Activated naive CD8-positive, alpha-beta T cell (primary cell): ENCODE data around the gene SH3BP5L.
"Not testable (repeated sequence)": the region's sequence is repeated elsewhere in the genome, so short reads cannot be mapped to it uniquely, and the experiment has no call there.

Experiments used
- H3K27ac Mint-ChIP-seq: one replicate; pipeline ENCODE4 v1.8.0; 2021; ENCODE audit warnings: mixed read lengths
- H3K27me3 Mint-ChIP-seq: one replicate; pipeline ENCODE4 v1.8.0; 2021; ENCODE audit warnings: mixed read lengths
- H3K36me3 Mint-ChIP-seq: one replicate; pipeline ENCODE4 v1.8.0; 2021; ENCODE audit warnings: mixed read lengths
- H3K4me1 Mint-ChIP-seq: one replicate; pipeline ENCODE4 v1.8.0; 2021; ENCODE audit warnings: low read depth, mixed read lengths
- H3K4me3 Mint-ChIP-seq: one replicate; pipeline ENCODE4 v1.8.0; 2021; ENCODE audit warnings: mild to moderate bottlenecking, mixed read lengths
- H3K9me3 Mint-ChIP-seq: one replicate; pipeline ENCODE4 v1.8.0; 2021; ENCODE audit warnings: low read depth, mixed read lengths

SH3BP5L gene

DNA sequence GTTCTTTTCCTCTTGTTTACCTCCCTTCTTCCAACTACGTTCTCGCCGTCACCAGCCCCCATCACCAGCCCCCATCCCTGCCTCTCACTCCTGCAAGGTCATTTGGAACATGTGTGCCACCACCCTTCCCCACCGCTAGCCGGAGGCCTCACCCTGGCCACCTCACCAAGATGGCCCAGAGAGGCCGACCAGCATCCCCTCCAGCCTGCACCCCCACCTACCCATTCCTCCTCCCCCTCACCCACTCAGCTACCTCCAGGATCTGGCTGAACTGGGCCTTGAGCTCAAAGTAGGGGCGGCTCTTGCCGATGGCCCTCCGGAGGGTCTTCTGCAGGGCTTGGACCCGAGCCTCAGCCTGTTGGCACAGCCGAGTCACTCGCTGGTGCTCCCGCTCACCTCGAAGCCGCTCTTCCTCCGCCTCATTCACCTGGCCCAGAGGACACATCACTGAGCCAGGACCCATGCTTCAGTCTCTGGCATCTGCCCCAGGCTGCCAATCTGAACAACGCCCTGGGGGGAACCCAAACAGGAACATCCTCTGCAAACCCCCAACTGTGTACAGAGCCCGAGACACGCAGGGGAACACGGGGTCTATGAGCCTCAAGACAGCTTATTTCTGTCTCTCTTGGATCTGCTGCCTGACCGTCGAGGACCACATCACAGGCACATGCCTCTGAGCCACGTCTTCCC, 12.8 kb downstream of the SH3BP5L start:
- no peaks in the 10 kb centered on the region for H3K9me3 Mint-ChIP-seq
- peaks cover 22% of the 10 kb centered on the region for H3K4me1 Mint-ChIP-seq
- H3K4me3 Mint-ChIP-seq, result no peak overlapping the region
- no peaks in the 10 kb centered on the region for H3K27me3 Mint-ChIP-seq
- no peak overlapping the region for H3K27ac Mint-ChIP-seq
- peaks cover 5% of the 10 kb centered on the region for H3K36me3 Mint-ChIP-seq

DNA sequence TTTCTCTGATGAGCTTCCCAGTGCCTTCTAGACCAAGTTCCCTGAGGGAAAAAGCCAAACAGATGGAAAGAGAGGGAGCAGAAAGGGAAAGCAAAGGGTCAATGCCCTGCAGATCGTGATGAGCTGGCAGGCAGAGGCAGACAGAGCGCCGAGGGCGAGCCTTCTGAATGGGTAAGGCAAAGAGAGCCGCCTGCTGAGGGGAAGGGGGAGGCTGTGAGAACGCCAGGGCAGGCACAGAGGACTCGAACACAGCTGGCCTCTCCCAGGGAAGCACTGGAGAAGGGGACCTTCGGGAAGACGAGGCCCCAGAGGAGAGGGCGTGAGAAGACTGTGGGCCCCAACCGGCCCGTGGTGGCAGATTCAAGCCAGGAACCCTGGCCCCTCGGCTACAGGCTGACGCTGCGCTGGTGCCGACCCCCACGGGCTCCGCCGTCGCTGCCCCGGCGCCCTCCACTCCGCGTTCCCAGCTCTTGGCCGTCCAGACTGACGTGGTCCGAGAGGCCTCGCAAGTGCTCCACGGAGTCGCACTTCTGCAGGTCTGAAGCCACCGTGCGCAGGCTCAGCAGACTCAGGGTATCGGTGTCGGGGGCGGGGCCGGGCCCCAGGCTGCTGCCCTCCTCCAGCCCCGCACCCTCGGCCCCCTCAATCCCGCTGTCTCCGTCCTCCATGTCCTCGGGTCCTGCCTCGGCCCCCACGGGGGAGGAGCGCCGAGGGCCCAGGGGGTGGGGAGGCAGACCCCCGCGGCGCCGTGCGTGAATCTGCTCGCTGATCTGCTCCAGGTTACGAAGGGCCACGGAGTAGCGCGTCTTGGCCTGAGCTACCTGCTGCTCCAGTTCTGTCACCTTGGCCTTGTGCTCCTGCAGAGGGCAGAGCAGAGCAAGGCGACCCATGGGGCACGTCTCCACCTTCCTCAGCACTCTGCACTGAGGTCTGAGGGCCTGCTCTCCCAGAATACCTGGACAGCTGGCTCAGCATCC, 13.9 kb downstream of the SH3BP5L start:
- Mint-ChIP-seq H3K4me3 (no peak overlapping the region), H3K27ac (no peak overlapping the region), H3K9me3 (no peaks in the 10 kb centered on the region), H3K27me3 (no peaks in the 10 kb centered on the region), H3K4me1 (peaks cover 12% of the 10 kb centered on the region), H3K36me3 (peaks cover 5% of the 10 kb centered on the region)

DNA sequence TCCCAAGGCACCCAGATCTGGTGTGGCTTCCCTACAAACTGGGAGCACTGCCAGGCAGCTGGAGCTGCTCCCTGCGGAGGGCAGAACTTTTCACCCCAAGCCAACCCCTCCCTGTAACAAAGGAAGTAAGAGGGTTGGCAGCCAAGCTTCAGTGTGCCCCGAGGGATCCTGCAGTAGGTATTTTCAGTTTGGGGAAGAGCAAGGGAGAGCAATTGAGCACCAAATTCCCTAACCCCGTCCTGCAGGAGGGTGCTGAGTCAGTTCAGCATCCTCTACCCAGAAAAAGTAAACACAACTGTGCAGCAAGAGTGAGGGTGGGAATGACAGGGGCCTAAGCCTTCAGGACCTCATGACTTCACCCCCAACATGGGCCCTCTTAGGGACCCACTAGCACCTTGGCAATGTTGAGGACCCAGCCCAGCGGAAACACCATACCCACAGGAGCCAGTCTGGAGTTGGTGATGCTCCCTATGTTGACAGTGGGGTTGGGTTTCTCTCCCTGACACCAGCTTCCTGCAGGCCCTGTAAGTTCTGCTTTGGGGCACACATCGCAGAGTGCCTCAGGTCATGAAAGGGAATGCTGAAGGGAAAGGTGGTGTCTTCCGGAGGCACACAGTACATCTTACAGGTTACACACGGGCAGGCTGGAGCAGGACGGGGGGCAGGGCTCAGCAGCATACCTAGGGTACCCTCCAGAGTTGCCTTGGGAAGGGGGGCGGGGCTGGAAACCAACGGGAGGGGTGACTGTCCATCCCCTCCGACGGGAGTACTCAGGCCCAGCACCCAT, 14.8 kb downstream of the SH3BP5L start:
- H3K4me1 Mint-ChIP-seq, result peaks cover 6% of the 10 kb centered on the region
- H3K36me3 Mint-ChIP-seq, result peaks cover 5% of the 10 kb centered on the region
- no peak overlapping the region for H3K4me3 Mint-ChIP-seq
- H3K27ac Mint-ChIP-seq, result no peak overlapping the region
- H3K9me3 Mint-ChIP-seq, result no peaks in the 10 kb centered on the region
- H3K27me3 Mint-ChIP-seq, result no peaks in the 10 kb centered on the region

DNA sequence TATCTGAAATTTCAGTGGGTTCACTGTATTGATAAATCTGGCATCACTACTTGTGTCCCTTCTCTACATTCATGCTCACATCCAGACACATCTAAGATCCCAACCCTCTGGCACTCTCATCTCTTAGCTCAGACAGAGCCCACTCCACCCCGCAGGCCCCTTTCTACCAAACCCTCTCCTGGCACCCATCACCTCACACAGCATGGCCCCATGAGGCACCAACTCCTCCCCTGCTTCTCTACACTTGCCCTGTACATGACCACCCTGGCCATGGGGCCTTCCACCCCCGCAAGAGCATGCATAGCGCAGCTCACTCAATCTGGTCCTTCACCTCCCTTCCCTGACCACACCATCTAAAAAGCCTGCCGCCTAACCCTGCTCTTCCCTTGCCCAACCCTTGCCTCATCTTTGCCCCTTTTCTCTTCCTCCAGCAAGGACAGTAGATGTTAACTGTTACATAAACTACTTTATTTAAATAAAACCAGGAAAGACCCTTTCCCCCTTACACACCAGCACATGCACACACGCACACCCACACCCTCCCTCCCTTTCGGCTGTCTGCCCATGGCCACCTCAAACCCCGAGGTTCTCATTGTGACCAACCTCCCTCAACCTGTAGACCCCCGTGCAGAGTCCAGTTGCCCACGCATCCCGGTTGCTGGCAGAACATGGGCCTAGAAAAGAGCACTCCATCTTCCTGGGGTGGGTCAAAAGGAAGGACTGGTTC, 15.6 kb downstream of the SH3BP5L start:
- no peak overlapping the region for H3K4me3 Mint-ChIP-seq
- peaks cover 5% of the 10 kb centered on the region for H3K36me3 Mint-ChIP-seq
- H3K27ac Mint-ChIP-seq, result peak overlapping the region; percentile 47
- H3K4me1 Mint-ChIP-seq, result peaks cover 4% of the 10 kb centered on the region
- H3K27me3 Mint-ChIP-seq, result no peaks in the 10 kb centered on the region
- H3K9me3 Mint-ChIP-seq, result no peaks in the 10 kb centered on the region

DNA sequence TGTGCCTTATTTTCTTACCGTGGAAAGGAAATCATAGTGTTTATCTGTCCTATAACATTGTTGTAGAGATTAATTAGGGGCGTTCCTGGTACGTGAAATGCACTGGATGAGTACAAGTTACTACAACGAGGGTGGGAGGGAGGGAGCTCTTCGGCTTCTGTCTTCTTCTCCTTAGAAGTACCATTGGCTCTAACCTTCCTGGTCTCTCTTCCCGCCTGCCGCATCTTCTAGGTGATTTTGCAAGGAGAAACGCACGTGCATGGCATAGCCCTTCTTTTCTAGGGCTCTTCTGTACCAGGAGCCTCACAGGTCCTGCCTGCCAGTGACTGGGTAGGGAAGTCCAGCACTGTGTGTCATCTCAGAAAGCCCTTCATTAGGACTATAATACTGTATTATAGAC, 16.8 kb downstream of the SH3BP5L start:
- no peak overlapping the region for H3K27ac Mint-ChIP-seq
- peaks cover 11% of the 10 kb centered on the region for H3K4me1 Mint-ChIP-seq
- no peak overlapping the region for H3K4me3 Mint-ChIP-seq
- peaks cover under 1% of the 10 kb centered on the region for H3K27me3 Mint-ChIP-seq
- H3K9me3 Mint-ChIP-seq, result no peaks in the 10 kb centered on the region
- peaks cover 2% of the 10 kb centered on the region for H3K36me3 Mint-ChIP-seq

DNA sequence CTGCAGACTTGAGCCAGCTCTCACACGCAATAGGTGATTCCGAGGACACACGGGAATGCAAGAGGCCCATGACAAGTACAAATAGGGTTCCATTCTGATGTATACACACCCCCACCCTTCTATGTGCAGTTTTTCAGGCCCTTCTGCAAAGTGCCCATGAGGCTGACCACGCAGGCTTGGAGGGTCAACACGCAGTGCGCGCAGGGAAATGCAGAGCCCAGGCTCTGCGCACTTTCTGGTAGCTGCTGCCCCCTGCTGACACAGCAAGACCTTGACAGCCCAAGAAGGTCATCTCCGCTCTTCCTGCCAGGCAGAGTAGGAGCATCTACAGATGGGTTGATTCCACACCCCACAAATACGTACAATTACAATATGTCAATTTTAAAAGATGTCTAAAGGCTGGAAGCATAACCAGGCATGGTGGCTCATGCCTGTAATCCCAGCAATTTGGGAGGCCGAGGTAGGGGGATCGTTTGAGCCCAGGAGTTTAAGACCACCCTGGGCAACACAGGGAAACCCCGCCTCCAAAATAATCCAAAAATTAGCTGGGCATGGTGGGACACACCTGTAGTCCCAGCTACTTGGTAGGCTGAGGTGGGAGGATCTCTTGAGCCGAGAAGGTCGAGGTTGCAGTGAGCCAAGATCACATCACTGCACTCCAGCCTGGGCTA, 18.5 kb downstream of the SH3BP5L start:
- Mint-ChIP-seq H3K4me3 (no peak overlapping the region), H3K27me3 (peaks cover 2% of the 10 kb centered on the region), H3K4me1 (peaks cover 11% of the 10 kb centered on the region), H3K36me3 (no peaks in the 10 kb centered on the region), H3K27ac (no peak overlapping the region), H3K9me3 (no peaks in the 10 kb centered on the region)

DNA sequence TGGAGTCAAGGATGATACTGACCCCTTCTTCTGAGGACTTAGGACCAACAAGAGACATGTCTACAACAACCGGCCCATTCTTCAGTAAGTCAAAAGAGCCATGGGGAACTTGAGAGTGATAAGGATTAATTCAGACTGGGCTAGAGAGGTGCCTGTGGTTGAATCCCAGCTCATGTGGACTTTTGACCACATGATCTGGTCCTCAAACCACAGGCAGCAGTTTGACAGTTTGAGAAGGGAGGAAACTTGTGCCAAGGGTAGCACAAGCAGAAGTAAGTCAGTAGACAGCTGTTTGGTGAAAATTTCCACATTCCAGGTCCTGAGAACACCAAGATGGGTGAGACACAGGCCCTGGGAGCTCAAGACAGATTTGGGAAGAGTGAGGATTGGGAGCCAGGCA, 19.8 kb downstream of the SH3BP5L start:
- no peaks in the 10 kb centered on the region for H3K36me3 Mint-ChIP-seq
- H3K4me1 Mint-ChIP-seq, result peaks cover 11% of the 10 kb centered on the region
- peaks cover 8% of the 10 kb centered on the region for H3K27me3 Mint-ChIP-seq
- H3K4me3 Mint-ChIP-seq, result no peak overlapping the region
- H3K27ac Mint-ChIP-seq, result no peak overlapping the region
- no peaks in the 10 kb centered on the region for H3K9me3 Mint-ChIP-seq

DNA sequence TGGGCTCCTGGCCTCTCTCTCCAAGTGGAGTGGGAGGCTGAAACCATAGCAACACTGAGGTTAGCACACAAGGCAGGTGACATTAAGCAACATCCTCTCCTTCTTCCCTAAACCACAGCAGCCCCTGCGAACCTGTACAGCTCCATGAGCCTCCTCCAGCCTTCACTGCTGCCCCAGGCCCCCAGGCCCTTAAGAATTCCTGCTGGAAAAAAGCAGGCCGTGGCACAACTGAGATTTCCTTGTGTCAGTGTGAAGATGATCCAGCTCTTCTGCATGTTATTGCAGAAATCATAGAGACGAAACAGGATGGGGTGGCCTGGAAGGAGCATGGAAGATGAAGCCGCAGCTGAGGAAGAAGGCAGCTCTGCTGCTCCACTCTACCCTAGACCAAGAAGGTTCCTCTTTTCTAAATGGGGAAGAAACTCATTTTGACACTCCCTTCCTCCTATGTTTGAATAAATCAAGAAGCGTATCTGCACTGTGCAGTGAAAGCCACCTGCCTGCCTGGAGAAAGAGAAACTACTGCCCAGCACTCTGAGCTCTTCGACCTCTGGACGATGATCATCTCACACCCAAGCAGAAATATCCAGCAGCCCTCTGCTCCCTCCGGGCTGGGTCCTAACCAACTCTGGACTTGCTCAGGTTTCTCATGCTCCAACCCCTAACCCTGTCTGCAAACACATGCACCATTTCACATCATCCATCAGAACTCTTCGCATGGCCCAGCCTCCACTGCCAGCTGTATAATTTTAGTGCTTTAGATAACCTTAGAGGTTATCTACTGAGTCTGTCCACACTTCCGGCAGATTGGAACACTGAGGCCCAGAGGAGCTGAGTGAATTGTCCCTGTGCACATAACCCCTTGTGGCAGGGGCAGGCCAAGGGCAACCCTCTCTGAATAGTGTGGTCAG, 20.7 kb downstream of the SH3BP5L start:
- Mint-ChIP-seq H3K36me3 (no peaks in the 10 kb centered on the region), H3K27ac (no peak overlapping the region), H3K4me3 (no peak overlapping the region), H3K9me3 (no peaks in the 10 kb centered on the region), H3K4me1 (peaks cover 11% of the 10 kb centered on the region), H3K27me3 (peaks cover 10% of the 10 kb centered on the region)

DNA sequence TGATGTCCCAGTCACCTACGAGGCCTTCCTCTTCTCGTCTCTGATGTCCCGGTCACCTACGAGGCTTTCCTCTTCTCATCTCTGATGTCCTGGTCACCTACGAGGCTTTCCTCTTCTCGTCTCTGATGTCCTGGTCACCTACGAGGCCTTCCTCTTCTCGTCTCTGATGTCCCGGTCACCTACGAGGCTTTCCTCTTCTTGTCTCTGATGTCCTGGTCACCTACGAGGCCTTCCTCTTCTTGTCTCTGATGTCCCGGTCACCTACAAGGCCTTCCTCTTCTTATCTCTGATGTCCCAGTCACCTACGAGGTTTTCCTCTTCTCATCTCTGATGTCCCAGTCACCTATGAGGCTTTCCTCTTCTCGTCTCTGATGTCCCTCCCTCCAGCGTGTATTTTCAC, 22.2 kb downstream of the SH3BP5L start:
- H3K9me3 Mint-ChIP-seq, H3K36me3 Mint-ChIP-seq, H3K27ac Mint-ChIP-seq, H3K4me3 Mint-ChIP-seq: not testable (repeated sequence)
- Mint-ChIP-seq H3K4me1 (peaks cover 11% of the 10 kb centered on the region), H3K27me3 (peaks cover 12% of the 10 kb centered on the region)

DNA sequence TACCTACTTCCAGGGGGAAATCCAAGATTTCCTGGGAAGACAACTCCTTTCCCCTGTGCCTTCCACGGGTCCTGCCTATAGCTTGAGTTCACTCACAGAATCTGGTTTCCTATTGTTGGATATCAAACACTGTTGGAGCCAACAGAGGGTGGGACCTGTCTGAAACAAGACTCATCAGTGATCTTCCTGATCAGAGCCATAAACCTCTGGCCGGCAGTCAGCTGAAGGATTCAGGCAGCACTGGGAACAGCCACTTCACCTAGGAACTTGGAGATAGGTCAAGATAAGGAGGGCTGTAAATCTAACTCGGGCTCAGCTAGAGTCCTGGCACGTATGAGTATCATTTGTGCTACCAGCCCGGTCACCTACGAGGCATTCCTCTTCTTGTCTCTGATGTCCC, 23.3 kb downstream of the SH3BP5L start:
- Mint-ChIP-seq H3K36me3 (no peaks in the 10 kb centered on the region), H3K4me1 (peaks cover 11% of the 10 kb centered on the region), H3K4me3 (no peak overlapping the region), H3K27ac (no peak overlapping the region), H3K9me3 (no peaks in the 10 kb centered on the region), H3K27me3 (peaks cover 14% of the 10 kb centered on the region)

DNA sequence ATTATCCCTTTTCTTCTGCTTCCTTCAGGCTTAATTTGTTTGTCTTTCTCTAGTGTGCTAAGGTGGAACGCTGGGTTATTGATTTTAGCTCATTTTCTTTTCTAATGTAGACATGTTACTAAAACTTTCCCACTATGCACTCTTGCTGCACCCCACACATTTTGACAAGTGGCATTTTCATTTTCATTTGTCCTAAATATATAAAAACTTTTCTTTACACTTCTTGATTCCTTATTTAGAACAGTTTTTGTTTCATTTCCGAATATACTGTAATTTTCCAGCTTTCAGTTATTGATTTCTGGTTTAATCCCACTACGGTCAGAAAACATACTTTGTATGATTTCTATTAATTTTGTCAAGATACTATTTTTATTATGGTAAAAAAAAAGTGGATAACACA, 25.3 kb downstream of the SH3BP5L start:
- H3K27me3 Mint-ChIP-seq, result peaks cover 17% of the 10 kb centered on the region
- no peak overlapping the region for H3K27ac Mint-ChIP-seq
- H3K4me3 Mint-ChIP-seq, result no peak overlapping the region

DNA sequence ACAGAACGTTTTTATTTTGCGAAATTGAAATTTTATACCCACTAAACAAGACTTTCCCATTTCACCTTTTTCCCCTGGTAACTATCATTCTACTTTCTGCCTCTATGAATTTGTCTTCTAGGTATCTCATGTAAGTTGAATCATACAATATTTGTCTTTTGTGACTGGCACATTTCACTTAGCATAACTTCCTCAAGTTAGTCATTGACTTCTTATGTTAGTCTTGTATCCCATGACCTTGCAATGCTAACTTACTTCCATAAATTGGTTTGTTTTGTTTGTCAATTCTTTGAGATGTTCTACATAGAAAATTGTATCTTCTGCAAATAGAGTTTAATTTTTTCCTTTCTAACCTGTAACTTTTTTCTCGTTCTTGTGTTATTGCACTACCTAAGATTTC, 26.9 kb downstream of the SH3BP5L start:
- Mint-ChIP-seq H3K36me3 (peaks cover 6% of the 10 kb centered on the region), H3K27me3 (peaks cover 16% of the 10 kb centered on the region), H3K9me3 (peaks cover 5% of the 10 kb centered on the region)

More for the DNA sequence above, 25.3 kb downstream of the SH3BP5L start:
- Mint-ChIP-seq H3K9me3 (no peaks in the 10 kb centered on the region), H3K36me3 (peaks cover 3% of the 10 kb centered on the region), H3K4me1 (peaks cover 9% of the 10 kb centered on the region)

DNA sequence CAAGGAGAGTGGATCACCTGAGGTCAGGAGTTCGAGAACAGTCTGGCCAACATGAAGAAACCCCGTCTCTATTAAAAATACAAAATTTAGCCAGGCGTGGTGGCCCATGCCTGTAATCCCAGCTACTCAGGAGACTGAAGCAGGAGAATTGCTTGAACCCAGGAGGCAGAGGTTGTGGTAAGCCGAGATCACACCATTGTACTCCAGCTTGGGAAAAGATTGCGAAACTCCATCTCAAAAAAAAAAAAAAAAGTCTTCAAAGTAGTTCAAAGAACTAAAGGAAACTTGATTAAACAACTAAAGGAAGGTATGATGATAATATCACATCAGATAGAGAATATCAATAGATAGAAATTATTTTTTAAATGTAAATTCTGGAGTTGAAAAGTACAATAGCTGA, 31.1 kb downstream of the SH3BP5L start:
- not testable (repeated sequence) for H3K27me3 Mint-ChIP-seq, H3K36me3 Mint-ChIP-seq, H3K27ac Mint-ChIP-seq, H3K4me1 Mint-ChIP-seq, H3K4me3 Mint-ChIP-seq, H3K9me3 Mint-ChIP-seq

More for the DNA sequence above, 26.9 kb downstream of the SH3BP5L start:
- H3K4me1 Mint-ChIP-seq, result no peaks in the 10 kb centered on the region
- H3K27ac Mint-ChIP-seq, result no peak overlapping the region
- H3K4me3 Mint-ChIP-seq, result no peak overlapping the region
